ENCODE results near the gene SF3B4.

Gene SF3B4

DNA sequence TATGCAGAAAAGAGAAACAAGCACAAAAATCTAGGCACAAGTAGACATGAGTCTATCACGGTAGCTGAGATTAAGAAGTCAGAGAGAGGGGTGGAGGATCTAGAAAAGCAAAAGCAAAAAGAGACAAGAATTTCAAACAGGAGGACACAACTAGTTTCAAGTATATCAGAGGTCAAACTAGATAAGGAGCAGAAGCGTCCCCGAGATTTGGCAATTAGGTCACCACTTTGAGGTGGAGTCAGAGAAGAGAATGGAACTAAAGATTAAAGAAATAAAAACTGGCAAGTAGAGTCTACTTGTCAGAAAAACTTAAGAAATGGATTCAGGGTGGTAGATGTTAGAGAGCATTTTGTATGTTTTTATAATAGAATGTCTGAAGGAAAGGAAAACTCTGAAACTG is 2.3 kb downstream of the SF3B4 start:
- no peak overlapping the region for H3K27ac ChIP-seq (ENCODE audit: insufficient read depth, low read length, poor library complexity, severe bottlenecking)
- H3K36me3 ChIP-seq (ENCODE audit: control insufficient read depth, insufficient read depth, low read length), result peaks cover 39% of the 10 kb centered on the region
- H3K9me3 ChIP-seq (ENCODE audit: control insufficient read depth, low read length), result no peaks in the 10 kb centered on the region
- H3K4me1 ChIP-seq (ENCODE audit: control insufficient read depth, insufficient read depth, low read length, poor library complexity, severe bottlenecking), result peaks cover 15% of the 10 kb centered on the region
- H3K4me3 ChIP-seq (ENCODE audit: insufficient read depth, low read depth, low read length, poor library complexity, severe bottlenecking), result no peak overlapping the region
- H3K27me3 ChIP-seq (replicated peaks; ENCODE audit: control insufficient read depth, insufficient read depth, low read length, poor library complexity, severe bottlenecking), result no peaks in the 10 kb centered on the region
- no peak for DNase-seq

DNA sequence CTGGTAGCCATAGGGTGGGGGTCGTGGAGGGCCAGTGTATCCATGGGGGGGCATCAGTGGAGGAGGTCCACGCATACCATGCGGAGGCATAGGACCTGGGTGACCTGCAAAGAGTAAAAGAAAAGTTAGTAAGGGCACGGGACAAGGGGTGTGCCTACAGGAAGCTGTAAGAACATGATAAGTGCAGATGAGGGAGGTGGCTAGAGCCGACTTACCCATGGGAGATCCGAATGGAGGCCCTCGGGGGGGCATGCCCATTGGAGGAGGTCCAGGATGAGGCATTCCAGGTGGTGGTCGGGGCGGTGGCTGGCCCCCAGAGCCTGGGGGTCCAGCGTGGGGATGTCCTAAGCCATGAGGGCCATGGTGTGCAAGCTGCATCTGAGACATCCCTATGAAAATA is 4.0 kb downstream of the SF3B4 start:
- H3K4me3 ChIP-seq (ENCODE audit: insufficient read depth, low read depth, low read length, poor library complexity, severe bottlenecking), result no peak overlapping the region
- H3K36me3 ChIP-seq (ENCODE audit: control insufficient read depth, insufficient read depth, low read length), result peaks cover 39% of the 10 kb centered on the region
- no peaks in the 10 kb centered on the region for H3K27me3 ChIP-seq (replicated peaks; ENCODE audit: control insufficient read depth, insufficient read depth, low read length, poor library complexity, severe bottlenecking)
- no peak overlapping the region for H3K27ac ChIP-seq (ENCODE audit: insufficient read depth, low read length, poor library complexity, severe bottlenecking)
- H3K9me3 ChIP-seq (ENCODE audit: control insufficient read depth, low read length), result no peaks in the 10 kb centered on the region
- peaks cover 12% of the 10 kb centered on the region for H3K4me1 ChIP-seq (ENCODE audit: control insufficient read depth, insufficient read depth, low read length, poor library complexity, severe bottlenecking)
- no peak for DNase-seq

GRCh38 chr1:149917571-149918144 is 9.9 kb downstream of the SF3B4 start, which contains the start of gene SV2A:
Gene SV2A, minus strand, starts transcription at chr1:149917844. Its CDS starts 4,004 bp downstream, at chr1:149913840.
- DNase-seq, result peak; percentile 23 to 43 (median 39)
- Histone ChIP-seq H3K4me3 (ENCODE audit: insufficient read depth, low read depth, low read length, poor library complexity, severe bottlenecking) (peak within 1 kb of the TSS; percentile 79), H3K36me3 (ENCODE audit: control insufficient read depth, insufficient read depth, low read length) (peaks cover 2% of the 10 kb centered on the region), H3K9me3 (ENCODE audit: control insufficient read depth, low read length) (no peaks in the 10 kb centered on the region), H3K27me3 (replicated peaks; ENCODE audit: control insufficient read depth, insufficient read depth, low read length, poor library complexity, severe bottlenecking) (no peaks in the 10 kb centered on the region), H3K27ac (ENCODE audit: insufficient read depth, low read length, poor library complexity, severe bottlenecking) (peak within 1 kb of the TSS; percentile 44), H3K4me1 (ENCODE audit: control insufficient read depth, insufficient read depth, low read length, poor library complexity, severe bottlenecking) (peaks cover 18% of the 10 kb centered on the region)

DNA sequence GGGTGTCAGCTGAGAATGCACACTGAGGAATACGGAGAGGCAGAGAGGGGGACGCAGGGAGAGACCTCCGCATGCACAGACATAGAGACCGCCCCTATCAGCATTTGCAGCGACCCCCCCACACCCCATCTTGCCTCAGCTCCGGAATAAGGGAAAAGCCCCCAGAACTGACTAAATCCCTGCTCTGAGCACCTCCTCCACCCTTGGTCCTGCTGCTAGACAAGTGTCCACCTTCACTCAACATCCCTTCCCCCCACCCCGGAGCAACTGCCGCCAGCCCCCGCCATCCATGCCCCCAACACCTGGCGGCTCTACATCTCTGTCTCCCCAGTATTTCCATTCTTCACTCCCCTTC is 10.7 kb downstream of the SF3B4 start:
- Histone ChIP-seq H3K36me3 (ENCODE audit: control insufficient read depth, insufficient read depth, low read length) (no peaks in the 10 kb centered on the region), H3K4me1 (ENCODE audit: control insufficient read depth, insufficient read depth, low read length, poor library complexity, severe bottlenecking) (peaks cover 18% of the 10 kb centered on the region), H3K4me3 (ENCODE audit: insufficient read depth, low read depth, low read length, poor library complexity, severe bottlenecking) (peak overlapping the region; percentile 79), H3K27me3 (replicated peaks; ENCODE audit: control insufficient read depth, insufficient read depth, low read length, poor library complexity, severe bottlenecking) (no peaks in the 10 kb centered on the region), H3K9me3 (ENCODE audit: control insufficient read depth, low read length) (no peaks in the 10 kb centered on the region), H3K27ac (ENCODE audit: insufficient read depth, low read length, poor library complexity, severe bottlenecking) (no peak overlapping the region)
- no peak for DNase-seq

DNA sequence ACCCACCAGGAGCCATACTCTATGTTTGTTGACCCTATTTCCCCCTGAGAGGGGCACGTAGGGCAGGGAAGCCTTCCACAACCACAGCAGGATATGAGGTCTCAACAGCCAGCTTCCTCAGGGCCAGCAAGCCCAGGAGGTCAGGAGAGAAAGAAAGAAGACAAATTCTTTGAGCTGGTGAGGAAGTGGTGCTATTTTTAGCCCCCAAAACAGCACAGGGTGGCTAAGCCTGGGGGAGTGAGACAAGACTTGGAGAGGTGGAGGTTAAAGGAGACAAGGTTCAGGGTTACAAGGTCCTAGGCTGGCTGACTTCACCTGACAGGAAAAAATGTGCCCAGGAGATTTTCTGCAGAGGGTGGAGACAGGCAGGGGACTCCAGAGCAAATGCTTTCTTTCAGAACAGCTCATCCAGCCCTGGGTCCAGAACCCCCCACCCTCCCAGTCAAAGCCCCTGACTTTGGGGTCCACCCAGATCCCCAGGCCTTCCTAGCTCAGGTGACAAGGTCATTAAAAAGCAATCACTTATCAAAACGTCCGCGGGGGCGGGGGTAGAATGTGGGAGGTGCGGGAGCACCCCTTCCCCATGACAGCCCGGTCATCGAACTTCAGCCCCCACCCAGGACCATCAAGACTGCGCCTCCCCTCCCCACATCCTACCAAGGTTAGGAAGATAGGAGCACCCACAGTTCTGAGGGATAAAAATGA is 11.3 kb downstream of the SF3B4 start:
- Histone ChIP-seq H3K4me3 (ENCODE audit: insufficient read depth, low read depth, low read length, poor library complexity, severe bottlenecking) (peak overlapping the region; percentile 79), H3K4me1 (ENCODE audit: control insufficient read depth, insufficient read depth, low read length, poor library complexity, severe bottlenecking) (peaks cover 18% of the 10 kb centered on the region), H3K9me3 (ENCODE audit: control insufficient read depth, low read length) (no peaks in the 10 kb centered on the region), H3K27me3 (replicated peaks; ENCODE audit: control insufficient read depth, insufficient read depth, low read length, poor library complexity, severe bottlenecking) (no peaks in the 10 kb centered on the region), H3K36me3 (ENCODE audit: control insufficient read depth, insufficient read depth, low read length) (no peaks in the 10 kb centered on the region), H3K27ac (ENCODE audit: insufficient read depth, low read length, poor library complexity, severe bottlenecking) (peak overlapping the region; percentile 14)
- no peak for DNase-seq

DNA sequence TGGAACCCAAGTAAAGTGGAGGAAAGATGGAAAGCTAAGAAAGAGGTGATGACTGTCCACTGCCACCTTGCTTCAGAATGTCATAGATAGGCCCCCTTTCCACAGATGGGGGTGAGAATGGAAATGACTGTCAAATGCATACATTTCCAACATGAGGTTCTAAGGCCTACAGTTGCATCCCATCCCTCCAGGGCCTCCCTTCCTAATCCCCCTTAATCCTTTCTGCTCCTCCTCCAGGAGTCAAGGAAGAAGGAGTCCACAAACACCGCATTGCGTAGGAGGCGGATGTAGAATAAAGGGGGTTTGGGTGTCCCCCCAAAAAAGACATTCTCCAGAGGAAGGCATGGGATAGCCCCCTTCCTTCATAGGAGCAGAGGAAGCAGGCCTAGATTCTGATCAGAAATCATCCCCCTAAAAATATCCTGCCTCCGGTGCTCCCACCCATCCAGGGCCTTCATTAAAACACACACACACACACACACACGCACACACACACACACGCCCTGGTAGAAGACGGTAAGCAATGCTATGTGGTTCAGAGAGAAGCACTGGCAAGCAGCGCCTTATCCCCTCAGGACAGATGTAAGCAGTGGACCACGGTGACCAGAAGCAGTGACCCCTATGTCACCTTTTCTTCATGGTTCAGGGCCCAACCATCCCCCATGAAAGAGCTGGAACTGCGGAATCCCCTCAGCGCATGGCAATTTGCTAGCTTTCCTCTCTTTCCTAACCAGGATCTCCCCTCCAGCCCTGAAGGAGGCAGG is 12.0 kb downstream of the SF3B4 start:
- DNase-seq, result no peak
- Histone ChIP-seq H3K4me1 (ENCODE audit: control insufficient read depth, insufficient read depth, low read length, poor library complexity, severe bottlenecking) (peaks cover 18% of the 10 kb centered on the region), H3K27ac (ENCODE audit: insufficient read depth, low read length, poor library complexity, severe bottlenecking) (no peak overlapping the region), H3K9me3 (ENCODE audit: control insufficient read depth, low read length) (no peaks in the 10 kb centered on the region), H3K27me3 (replicated peaks; ENCODE audit: control insufficient read depth, insufficient read depth, low read length, poor library complexity, severe bottlenecking) (no peaks in the 10 kb centered on the region), H3K36me3 (ENCODE audit: control insufficient read depth, insufficient read depth, low read length) (no peaks in the 10 kb centered on the region), H3K4me3 (ENCODE audit: insufficient read depth, low read depth, low read length, poor library complexity, severe bottlenecking) (no peak overlapping the region)

- Histone ChIP-seq H3K36me3 (ENCODE audit: control insufficient read depth, insufficient read depth, low read length) (no peaks in the 10 kb centered on the region), H3K27me3 (replicated peaks; ENCODE audit: control insufficient read depth, insufficient read depth, low read length, poor library complexity, severe bottlenecking) (no peaks in the 10 kb centered on the region), H3K9me3 (ENCODE audit: control insufficient read depth, low read length) (no peaks in the 10 kb centered on the region), H3K27ac (ENCODE audit: insufficient read depth, low read length, poor library complexity, severe bottlenecking) (no peak overlapping the region), H3K4me1 (ENCODE audit: control insufficient read depth, insufficient read depth, low read length, poor library complexity, severe bottlenecking) (peaks cover 18% of the 10 kb centered on the region), H3K4me3 (ENCODE audit: insufficient read depth, low read depth, low read length, poor library complexity, severe bottlenecking) (no peak overlapping the region)
- DNase-seq, result no peak
Measured at GRCh38 chr1:149914545-149914944, 13.1 kb downstream of the SF3B4 start.

DNA sequence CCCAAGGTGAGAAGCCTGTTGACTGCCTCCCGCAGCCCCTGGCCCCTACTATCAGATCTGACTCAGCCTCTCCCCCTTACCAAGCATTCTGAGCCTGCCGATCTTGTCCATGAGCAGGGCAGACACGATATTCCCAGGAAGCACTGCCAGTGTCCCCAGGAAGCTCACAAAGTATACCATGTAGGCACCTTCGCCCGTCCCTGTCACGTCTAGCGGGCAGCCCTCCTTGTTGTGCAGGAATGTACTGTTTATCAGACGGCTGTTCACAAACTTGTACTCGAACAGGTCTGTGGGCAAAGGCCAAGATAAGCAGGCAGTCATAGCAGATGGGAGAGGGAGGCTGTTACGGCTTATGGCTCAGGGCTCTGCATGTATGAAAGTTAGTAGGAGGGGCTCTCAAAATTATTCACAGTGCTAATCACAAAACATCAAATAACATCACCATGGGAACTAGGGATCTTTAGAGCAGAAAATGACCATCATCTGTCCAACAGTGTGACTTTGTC is 21.0 kb downstream of the SF3B4 start:
- Histone ChIP-seq H3K27ac (ENCODE audit: insufficient read depth, low read length, poor library complexity, severe bottlenecking) (no peak overlapping the region), H3K9me3 (ENCODE audit: control insufficient read depth, low read length) (no peaks in the 10 kb centered on the region), H3K36me3 (ENCODE audit: control insufficient read depth, insufficient read depth, low read length) (no peaks in the 10 kb centered on the region), H3K4me1 (ENCODE audit: control insufficient read depth, insufficient read depth, low read length, poor library complexity, severe bottlenecking) (no peaks in the 10 kb centered on the region), H3K4me3 (ENCODE audit: insufficient read depth, low read depth, low read length, poor library complexity, severe bottlenecking) (no peak overlapping the region), H3K27me3 (replicated peaks; ENCODE audit: control insufficient read depth, insufficient read depth, low read length, poor library complexity, severe bottlenecking) (no peaks in the 10 kb centered on the region)
- no peak for DNase-seq

DNA sequence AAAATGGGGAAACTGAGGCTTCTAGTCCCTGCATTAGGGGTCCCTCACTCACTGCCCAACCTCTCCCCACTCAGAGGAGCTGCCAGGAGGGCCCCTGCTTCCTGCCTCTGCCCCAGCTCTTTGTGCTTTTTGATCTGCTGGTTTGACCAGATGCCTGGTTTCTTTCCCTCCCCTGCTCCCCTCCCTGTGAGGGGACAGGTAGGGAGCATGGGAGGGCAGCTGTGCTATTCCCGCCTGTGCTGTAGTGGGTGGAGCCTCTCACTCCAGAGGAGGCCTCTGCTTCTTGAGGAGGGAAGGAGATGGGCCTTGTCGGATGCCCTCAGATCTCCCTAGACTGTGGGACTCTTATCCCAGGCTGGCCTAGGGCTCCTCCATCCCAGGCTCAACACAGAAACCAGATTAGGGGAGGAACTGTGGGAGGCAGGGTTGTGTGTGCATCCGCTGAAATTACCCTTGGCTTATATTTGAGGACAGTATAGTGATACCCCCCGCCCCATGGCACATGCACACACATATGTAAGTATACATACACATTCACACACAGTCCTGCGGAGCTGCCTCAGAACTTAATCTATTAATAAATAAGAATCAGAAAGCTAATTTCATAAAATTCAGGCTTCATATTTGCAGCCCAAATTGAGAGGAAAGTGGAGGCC is 23.6 kb downstream of the SF3B4 start:
- DNase-seq, result no peak
- H3K4me1 ChIP-seq (ENCODE audit: control insufficient read depth, insufficient read depth, low read length, poor library complexity, severe bottlenecking), result peaks cover 5% of the 10 kb centered on the region
- no peaks in the 10 kb centered on the region for H3K36me3 ChIP-seq (ENCODE audit: control insufficient read depth, insufficient read depth, low read length)
- H3K27me3 ChIP-seq (replicated peaks; ENCODE audit: control insufficient read depth, insufficient read depth, low read length, poor library complexity, severe bottlenecking), result no peaks in the 10 kb centered on the region
- H3K27ac ChIP-seq (ENCODE audit: insufficient read depth, low read length, poor library complexity, severe bottlenecking), result no peak overlapping the region
- no peaks in the 10 kb centered on the region for H3K9me3 ChIP-seq (ENCODE audit: control insufficient read depth, low read length)
- H3K4me3 ChIP-seq (ENCODE audit: insufficient read depth, low read depth, low read length, poor library complexity, severe bottlenecking), result no peak overlapping the region
